H1 (cell line): ENCODE data around the gene ZNF592. TPM values are rescaled to one million over a fixed set of nuclear protein-coding genes. Genes with fewer than 3 reads are reported as not detected.
"Not testable (repeated sequence)": the region's sequence is repeated elsewhere in the genome, so short reads cannot be mapped to it uniquely, and the experiment has no call there.

Experiments used
- CTCF ChIA-PET: fragments of 300-600 bp; sonication (Branson Sonifier 250); formaldehyde crosslinking; loops from one replicate; lab custom pipeline; 2021; ENCODE audit not compliant: partially characterized antibody; lab: Charles Lee
- POLR2A ChIA-PET: fragments of 300-600 bp; sonication (Branson Sonifier 250); formaldehyde crosslinking; loops from one replicate; lab custom pipeline; 2021; ENCODE audit warnings: inconsistent platforms; ENCODE audit not compliant: partially characterized antibody; lab: Charles Lee
- DNase-seq, 2 experiments: peaks; one replicate each; pipeline versions ENCODE4 v3.0.0 to v3.0.0-alpha.2; 2010 to 2022; ENCODE audit warnings: low spot score in 2 of 2, low read depth in 1 of 2, mixed read lengths in 1 of 2
- FAIRE-seq: peaks from 2 replicates; lab custom pipeline; 2011; peaks lifted over from hg19 to GRCh38; lab: Jason Lieb, UNC
- H2AFZ ChIP-seq: 2 replicates; pipeline ENCODE4 v1.8.1; 2012; ENCODE audit warnings: low read length, inconsistent platforms
- H2AK5ac ChIP-seq: 2 replicates; pipeline ENCODE4 v1.6.1; 2013; ENCODE audit warnings: low read depth, low read length
- H2BK120ac ChIP-seq: replicated peaks from 2 replicates; pipeline ENCODE3; 2013; ENCODE audit warnings: low read depth, low read length, inconsistent platforms
- H2BK12ac ChIP-seq: 2 replicates; pipeline ENCODE4 v1.6.1; 2013; ENCODE audit warnings: low read depth, low read length
- H2BK15ac ChIP-seq: 2 replicates; pipeline ENCODE4 v1.6.1; 2013; ENCODE audit warnings: low read length
- H2BK20ac ChIP-seq: 2 replicates; pipeline ENCODE4 v1.6.1; 2013; ENCODE audit warnings: low read length
- H2BK5ac ChIP-seq: 2 replicates; pipeline ENCODE4 v1.6.1; 2013; ENCODE audit warnings: low read depth, low read length
- H3K14ac ChIP-seq: 2 replicates; pipeline ENCODE4 v1.6.1; 2013; ENCODE audit warnings: inconsistent platforms; ENCODE audit not compliant: insufficient read length
- H3K18ac ChIP-seq: 2 replicates; pipeline ENCODE4 v1.6.1; 2013; ENCODE audit warnings: low read length; ENCODE audit errors: extremely low read depth
- H3K23ac ChIP-seq: 2 replicates; pipeline ENCODE4 v1.6.1; 2013; ENCODE audit warnings: inconsistent platforms; ENCODE audit not compliant: insufficient read length
- H3K23me2 ChIP-seq: 2 replicates; pipeline ENCODE4 v1.6.1; 2013; ENCODE audit warnings: low read depth, low read length
- H3K27ac ChIP-seq: 2 replicates; pipeline ENCODE4 v1.6.1; 2011; ENCODE audit warnings: low read depth, low read length, inconsistent platforms
- H3K27me3 ChIP-seq, 4 experiments: replicated peaks in 1 of 4; 1 replicate in 1 of 4; 2 replicates in 3 of 4; pipeline versions ENCODE4 v1.6.1 to v1.8.1; 2011 to 2013; ENCODE audit warnings: low read length in 3 of 4, mild to moderate bottlenecking in 3 of 4, inconsistent platforms in 2 of 4, mixed read lengths in 2 of 4, moderate library complexity in 1 of 4; ENCODE audit not compliant: control insufficient read depth in 3 of 4, insufficient read depth in 3 of 4; ENCODE audit errors: extremely low read depth in 1 of 4
- H3K36me3 ChIP-seq, 4 experiments: 2 replicates each; pipeline versions ENCODE4 v1.6.1 to v1.8.1; 2011 to 2013; ENCODE audit warnings: mild to moderate bottlenecking in 4 of 4, low read length in 3 of 4, moderate library complexity in 2 of 4, control low read depth in 1 of 4, inconsistent platforms in 1 of 4; ENCODE audit not compliant: insufficient read depth in 4 of 4, control insufficient read depth in 2 of 4
- H3K4ac ChIP-seq: replicated peaks from 2 replicates; pipeline ENCODE3; 2013; ENCODE audit warnings: low read length, low read depth, mixed read lengths, inconsistent platforms; ENCODE audit not compliant: insufficient read length
- H3K4me1 ChIP-seq, 4 experiments: replicated peaks in 1 of 4; 1 replicate in 1 of 4; 2 replicates in 3 of 4; pipeline versions ENCODE4 v1.6.1 to v1.8.1; 2011 to 2013; ENCODE audit warnings: low read length in 3 of 4, inconsistent platforms in 2 of 4, mixed read lengths in 1 of 4; ENCODE audit not compliant: insufficient read depth in 4 of 4, control insufficient read depth in 3 of 4
- H3K4me2 ChIP-seq, 2 experiments: 2 replicates each; pipeline versions ENCODE4 v1.6.1 to v1.8.1; 2011 to 2013; ENCODE audit warnings: low read depth in 2 of 2, low read length in 2 of 2, control low read depth in 1 of 2, inconsistent platforms in 1 of 2, mild to moderate bottlenecking in 1 of 2; ENCODE audit not compliant: insufficient read depth in 1 of 2
- H3K4me3 ChIP-seq, 4 experiments: fragments of 200-600, 300-600 bp in 1 of 4; sonication (generic), shearing (Covaris generic), sonication (Bioruptor Twin) in 1 of 4; 2 replicates each; pipeline versions ENCODE4 v1.5.1 to v1.8.1; 2011 to 2016; ENCODE audit warnings: low read length in 4 of 4, low read depth in 3 of 4, control low read depth in 2 of 4, inconsistent platforms in 2 of 4, mild to moderate bottlenecking in 2 of 4, mixed read lengths in 1 of 4, moderate library complexity in 1 of 4; ENCODE audit not compliant: insufficient read depth in 2 of 4; ENCODE audit errors: extremely low read depth in 1 of 4
- H3K56ac ChIP-seq: replicated peaks from 2 replicates; pipeline ENCODE3; 2013; ENCODE audit warnings: low read depth, mild to moderate bottlenecking, mixed read lengths, low read length, inconsistent platforms; ENCODE audit not compliant: insufficient read length
- H3K79me1 ChIP-seq: 2 replicates; pipeline ENCODE4 v1.6.1; 2013; ENCODE audit warnings: low read depth, low read length, control low read depth
- H3K79me2 ChIP-seq, 2 experiments: 2 replicates each; pipeline versions ENCODE4 v1.6.1 to v1.8.1; 2012 to 2013; ENCODE audit warnings: low read length in 2 of 2, mild to moderate bottlenecking in 2 of 2, inconsistent platforms in 1 of 2; ENCODE audit not compliant: insufficient read depth in 2 of 2, control insufficient read depth in 1 of 2
- H3K9ac ChIP-seq, 4 experiments: replicated peaks in 1 of 4; 1 replicate in 1 of 4; 2 replicates in 3 of 4; pipeline versions ENCODE4 v1.6.1 to v1.8.1; 2011 to 2013; ENCODE audit warnings: low read depth in 3 of 4, low read length in 3 of 4, control low read depth in 2 of 4, mild to moderate bottlenecking in 2 of 4, moderate library complexity in 2 of 4, inconsistent platforms in 1 of 4; ENCODE audit errors: extremely low read depth in 1 of 4
- H3K9me3 ChIP-seq, 2 experiments: 2 replicates each; pipeline versions ENCODE4 v1.6.1 to v1.8.1; 2012 to 2013; ENCODE audit warnings: mild to moderate bottlenecking in 2 of 2, moderate library complexity in 2 of 2, control low read depth in 1 of 2, inconsistent platforms in 1 of 2, low read depth in 1 of 2, low read length in 1 of 2, mixed read lengths in 1 of 2; ENCODE audit not compliant: insufficient read depth in 2 of 2
- H4K20me1 ChIP-seq, 2 experiments: replicated peaks in 1 of 2; 2 replicates each; pipeline versions ENCODE3 to v1.8.1; 2011 to 2013; ENCODE audit warnings: inconsistent platforms in 2 of 2, low read length in 2 of 2, mild to moderate bottlenecking in 1 of 2; ENCODE audit not compliant: insufficient read depth in 2 of 2, control insufficient read depth in 1 of 2
- H4K5ac ChIP-seq: 2 replicates; pipeline ENCODE4 v1.6.1; 2013; ENCODE audit warnings: low read length, low read depth, mixed read lengths, inconsistent platforms; ENCODE audit not compliant: insufficient read length
- H4K8ac ChIP-seq: 2 replicates; pipeline ENCODE4 v1.8.0; 2013; ENCODE audit warnings: mild to moderate bottlenecking, moderate library complexity, low read length, inconsistent platforms; ENCODE audit not compliant: insufficient read depth; ENCODE audit errors: extremely low read depth
- H4K91ac ChIP-seq: replicated peaks from 2 replicates; pipeline ENCODE3; 2013; ENCODE audit warnings: low read length, mixed read lengths, inconsistent platforms; ENCODE audit not compliant: insufficient read length
- CTCF ChIP-seq, 3 experiments: IDR thresholded peaks; 1 replicate in 2 of 3; 2 replicates in 1 of 3; pipeline versions ENCODE4 v1.5.1 to v1.6.1; 2011; ENCODE audit warnings: low read length in 3 of 3, mild to moderate bottlenecking in 3 of 3, inconsistent platforms in 2 of 3, low read depth in 1 of 3, moderate library complexity in 1 of 3; ENCODE audit not compliant: insufficient read depth in 1 of 3; ENCODE audit errors: control extremely low read depth in 1 of 3
- RAD21 ChIP-seq, 2 experiments: IDR thresholded peaks in 1 of 2; conservative IDR thresholded peaks in 1 of 2; 2 replicates each; pipeline ENCODE4 v1.6.1; 2011; ENCODE audit warnings: low read depth in 2 of 2, low read length in 2 of 2, improper control_type of control experiment in 1 of 2, inconsistent platforms in 1 of 2, mild to moderate bottlenecking in 1 of 2, moderate library complexity in 1 of 2
- WGBS, 2 experiments: shearing (Covaris generic) in 1 of 2; methylation state at CpG; one replicate each; pipeline versions ENCODE4 v1.1.6 to v1.1.7; 2013 to 2015; ENCODE audit warnings: low lambda C conversion rate in 2 of 2, mixed read lengths in 2 of 2, inconsistent platforms in 1 of 2, low coverage in 1 of 2, missing lambda C conversion rate in 1 of 2; ENCODE audit not compliant: insufficient replicate concordance in 2 of 2, insufficient coverage in 1 of 2, insufficient read length in 1 of 2; ENCODE audit errors: extremely low coverage in 1 of 2, missing lambda C conversion rate in 1 of 2; 5-methylcytosine and 5-hydroxymethylcytosine counted together
- polyA plus RNA-seq, 7 experiments: library from polyadenylated mRNA; depleted of rRNA in 3 of 7; stranded (reverse) in 5 of 7; unstranded in 2 of 7; fragments of >200 nt in 5 of 7; fragments of 200-250 nt in 2 of 7; gene quantifications; 1 replicate in 5 of 7; 2 replicates in 1 of 7; 4 replicates in 1 of 7; pipeline versions ENCODE4 v1.2.1 to v1.2.3, GENCODE V29; 2011 to 2013; ENCODE audit warnings: missing spikeins in 2 of 7, mixed read lengths in 2 of 7
- total RNA-seq: library from RNA; stranded (reverse); fragmentation: NEBNext Ultra II Directional; extraction: Animal tissue kit (Norgen Biotek cat#: 25700); gene quantifications from 2 replicates; pipeline ENCODE4 v1.2.1, GENCODE V29; 2021

Gene ZNF592
- total and polyA plus RNA-seq, 2 of the 8 experiments (the other 6 are each of a cell fraction or from before 2014, with no cell fraction given), result 14.2 to 33.0 TPM

GRCh38 chr15:84845631-84846030, 97.2 kb downstream of the ZNF592 start:
- H2BK15ac ChIP-seq, H3K18ac ChIP-seq, H3K9me3 ChIP-seq, H3K79me2 ChIP-seq, H2BK5ac ChIP-seq, H4K5ac ChIP-seq, H3K56ac ChIP-seq, H2BK12ac ChIP-seq, H3K23ac ChIP-seq, H2AFZ ChIP-seq, H3K4me2 ChIP-seq, H3K23me2 ChIP-seq, H3K4me1 ChIP-seq, H2BK120ac ChIP-seq, H4K91ac ChIP-seq, H2BK20ac ChIP-seq, H3K4ac ChIP-seq, H3K27ac ChIP-seq, H3K79me1 ChIP-seq, H4K8ac ChIP-seq, H3K36me3 ChIP-seq, H3K9ac ChIP-seq, H2AK5ac ChIP-seq, H4K20me1 ChIP-seq, H3K14ac ChIP-seq, H3K4me3 ChIP-seq, H3K27me3 ChIP-seq: not testable (repeated sequence)
- ChIA-PET POLR2A (interaction anchor here (1.4 to 1.8 kb wide), 2 partner anchors 9 to 29 kb away, joined by 3 to 5 read pairs; partner anchors contain the start of gene ALPK3), CTCF (interaction anchor here (0.7 to 6.7 kb wide), 28 partner anchors 7 to 198 kb away, joined by 3 to 89 read pairs (median 4); no protein-coding TSS in a partner anchor)
- FAIRE-seq (peak; percentile 60), DNase-seq (peak; percentile 27 to 78)
- TF ChIP-seq RAD21 (IDR thresholded peaks at IDR 0.05 in 1 of 2, conservative IDR thresholded peaks at IDR 0.05 in 1 of 2; ENCODE audit: low read depth in 2 of 2, low read length in 2 of 2) (peak; percentile 60 to 64), CTCF (IDR thresholded peaks at IDR 0.05; ENCODE audit: control extremely low read depth in 1 of 3, insufficient read depth in 1 of 3, low read depth in 1 of 3, low read length in 3 of 3) (peak; percentile 56 to 69 (median 63))
- WGBS, 2 experiments, result 88% methylated on average over 7 of the region's 7 CpGs; no CpG with 5 or more reads in 1 of the 2 experiments
